ENCODE results near the gene JMJD1C.

JMJD1C gene

DNA sequence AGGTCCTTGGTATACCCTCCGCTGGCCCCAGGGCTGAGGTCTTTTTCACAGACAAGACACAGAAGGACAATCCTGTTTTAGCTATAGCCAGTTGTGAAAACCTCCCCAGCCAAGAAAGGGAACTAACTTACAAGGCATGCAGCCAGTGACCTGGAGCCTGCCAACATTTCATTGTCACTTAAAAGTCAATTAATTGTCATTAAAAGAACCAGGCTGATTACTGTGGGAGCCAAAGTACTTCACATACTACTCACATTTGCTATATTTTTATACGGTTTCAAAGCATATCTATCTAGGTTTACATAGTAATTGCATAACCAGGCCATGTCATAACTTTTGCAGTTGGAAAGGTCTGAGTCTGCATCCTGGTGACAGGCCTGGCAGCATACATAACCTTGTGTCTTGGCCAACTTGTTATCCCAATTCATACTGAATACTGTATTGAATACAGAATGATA is 301.6 kb downstream of the JMJD1C start:
- Histone ChIP-seq H3K27me3 (replicated peaks; ENCODE audit: insufficient read depth, low read length) (no peaks in the 10 kb centered on the region), H3K27ac (ENCODE audit: low read length) (no peak overlapping the region), H2AFZ (ENCODE audit: low read length) (no peak overlapping the region), H4K20me1 (ENCODE audit: insufficient read depth, low read length) (no peaks in the 10 kb centered on the region), H3K79me2 (ENCODE audit: low read length) (no peaks in the 10 kb centered on the region; the same call in 1 of the 2 replicates), H3K4me1 (ENCODE audit: low read length) (0 out of 2 replicates have a peak, but pooled peaks cover 2% of the 10 kb centered on the region), H3K9ac (ENCODE audit: low read length) (no peak overlapping the region), H3K9me2 (replicated peaks; ENCODE audit: insufficient read depth, low read length) (no peaks in the 10 kb centered on the region), H3K36me3 (replicated peaks; ENCODE audit: insufficient read depth, low read length) (0 out of 2 replicates have a peak, but pooled peaks cover 4% of the 10 kb centered on the region), H3F3A (ENCODE audit: insufficient read depth, low read length) (peaks cover 5% of the 10 kb centered on the region; the same call in 1 of the 2 replicates), H3K4me3 (ENCODE audit: low read length) (no peak overlapping the region), H3K9me3 (replicated peaks; ENCODE audit: insufficient read depth, low read length) (no peaks in the 10 kb centered on the region), H3K4me2 (ENCODE audit: low read depth, low read length) (no peak overlapping the region)
- DNase-seq = no peak
- TF ChIP-seq, protein P1, sequence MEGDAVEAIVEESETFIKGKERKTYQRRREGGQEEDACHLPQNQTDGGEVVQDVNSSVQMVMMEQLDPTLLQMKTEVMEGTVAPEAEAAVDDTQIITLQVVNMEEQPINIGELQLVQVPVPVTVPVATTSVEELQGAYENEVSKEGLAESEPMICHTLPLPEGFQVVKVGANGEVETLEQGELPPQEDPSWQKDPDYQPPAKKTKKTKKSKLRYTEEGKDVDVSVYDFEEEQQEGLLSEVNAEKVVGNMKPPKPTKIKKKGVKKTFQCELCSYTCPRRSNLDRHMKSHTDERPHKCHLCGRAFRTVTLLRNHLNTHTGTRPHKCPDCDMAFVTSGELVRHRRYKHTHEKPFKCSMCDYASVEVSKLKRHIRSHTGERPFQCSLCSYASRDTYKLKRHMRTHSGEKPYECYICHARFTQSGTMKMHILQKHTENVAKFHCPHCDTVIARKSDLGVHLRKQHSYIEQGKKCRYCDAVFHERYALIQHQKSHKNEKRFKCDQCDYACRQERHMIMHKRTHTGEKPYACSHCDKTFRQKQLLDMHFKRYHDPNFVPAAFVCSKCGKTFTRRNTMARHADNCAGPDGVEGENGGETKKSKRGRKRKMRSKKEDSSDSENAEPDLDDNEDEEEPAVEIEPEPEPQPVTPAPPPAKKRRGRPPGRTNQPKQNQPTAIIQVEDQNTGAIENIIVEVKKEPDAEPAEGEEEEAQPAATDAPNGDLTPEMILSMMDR (IDR thresholded peaks at IDR 0.05; ENCODE audit: low read length) = no peak
- TF ChIP-seq EZH2phosphoT487 (IDR thresholded peaks at IDR 0.05; ENCODE audit: low read length) (no peak), EZH2 (optimal IDR thresholded peaks at IDR 0.05; ENCODE audit: low read depth, low read length) (no peak)

DNA sequence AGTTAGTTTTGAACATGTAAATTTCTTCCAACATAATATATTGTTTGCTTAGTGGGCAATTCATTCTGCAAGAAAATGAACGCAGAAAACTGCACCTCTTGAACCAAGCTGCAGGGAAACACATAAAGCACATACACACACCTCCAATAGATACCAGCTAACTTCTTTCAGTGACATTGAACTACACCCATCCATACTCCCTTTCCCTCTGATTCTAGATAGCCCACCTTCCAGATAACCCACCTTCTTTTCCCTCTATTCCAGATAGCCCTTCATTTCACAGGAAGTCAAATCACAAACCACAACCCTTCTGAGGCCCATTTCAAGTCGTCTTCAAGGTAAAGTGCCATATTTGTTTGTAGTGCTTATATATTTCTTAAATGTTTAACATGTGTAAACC is 304.2 kb downstream of the JMJD1C start:
- Histone ChIP-seq H3K4me2 (ENCODE audit: low read depth, low read length) (no peak overlapping the region), H4K20me1 (ENCODE audit: insufficient read depth, low read length) (no peaks in the 10 kb centered on the region), H3K79me2 (ENCODE audit: low read length) (no peaks in the 10 kb centered on the region; the same call in 1 of the 2 replicates), H3K9me3 (replicated peaks; ENCODE audit: insufficient read depth, low read length) (no peaks in the 10 kb centered on the region), H3K27me3 (replicated peaks; ENCODE audit: insufficient read depth, low read length) (no peaks in the 10 kb centered on the region), H3K4me1 (ENCODE audit: low read length) (no peaks in the 10 kb centered on the region), H3K36me3 (replicated peaks; ENCODE audit: insufficient read depth, low read length) (no peaks in the 10 kb centered on the region), H3K9me2 (replicated peaks; ENCODE audit: insufficient read depth, low read length) (no peaks in the 10 kb centered on the region), H3K9ac (ENCODE audit: low read length) (no peak overlapping the region), H3F3A (ENCODE audit: insufficient read depth, low read length) (peaks cover 9% of the 10 kb centered on the region), H3K27ac (ENCODE audit: low read length) (no peak overlapping the region), H3K4me3 (ENCODE audit: low read length) (no peak overlapping the region), H2AFZ (ENCODE audit: low read length) (no peak overlapping the region)
- DNase-seq = no peak
- TF ChIP-seq, protein P1 (IDR thresholded peaks at IDR 0.05; ENCODE audit: low read length) = no peak
- no peak for TF ChIP-seq EZH2phosphoT487 (IDR thresholded peaks at IDR 0.05; ENCODE audit: low read length)
- TF ChIP-seq EZH2 (optimal IDR thresholded peaks at IDR 0.05; ENCODE audit: low read depth, low read length) = no peak

DNA sequence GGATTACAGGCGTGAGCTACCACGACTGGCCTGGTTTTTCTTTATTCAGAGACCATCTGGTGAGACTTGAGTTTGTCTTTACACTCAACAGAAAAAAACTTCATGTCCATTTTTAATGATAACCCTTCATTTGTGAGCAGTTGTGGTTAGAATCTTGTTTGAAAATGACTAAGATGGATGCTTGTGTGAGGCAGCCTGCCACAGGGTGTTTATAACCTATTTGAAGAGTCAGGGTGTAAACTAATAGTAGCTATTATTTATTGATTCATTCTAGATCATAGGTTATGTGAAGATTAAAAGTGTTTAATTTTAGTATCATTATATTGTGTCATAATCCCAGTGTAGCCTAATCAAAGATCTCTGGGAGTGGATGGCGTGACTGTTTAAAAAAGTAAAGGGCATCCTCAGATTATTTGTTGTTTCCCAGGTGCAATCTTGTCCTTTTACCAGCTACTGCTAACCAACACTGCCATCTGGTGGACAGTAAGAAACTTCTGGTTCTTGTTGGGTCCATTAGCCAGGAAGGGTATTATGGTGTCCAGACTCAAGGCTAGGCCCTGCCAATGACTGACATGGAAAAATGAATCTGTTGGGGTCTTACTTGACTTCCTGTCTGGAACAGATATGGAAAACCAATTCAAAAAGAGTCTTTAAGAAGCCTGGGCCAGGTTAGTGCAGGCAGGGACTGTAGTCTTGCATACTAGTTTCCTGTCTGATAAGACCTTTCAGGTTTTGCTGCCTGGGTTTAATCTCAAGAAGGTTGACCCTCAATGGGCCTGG is 307.7 kb downstream of the JMJD1C start:
- H3K79me2 ChIP-seq (ENCODE audit: low read length) = no peaks in the 10 kb centered on the region
- no peak overlapping the region for H3K4me3 ChIP-seq (ENCODE audit: low read length)
- no peak overlapping the region for H3K9ac ChIP-seq (ENCODE audit: low read length)
- H3K27me3 ChIP-seq (replicated peaks; ENCODE audit: insufficient read depth, low read length) = no peaks in the 10 kb centered on the region
- no peaks in the 10 kb centered on the region for H3K36me3 ChIP-seq (replicated peaks; ENCODE audit: insufficient read depth, low read length)
- H3K9me2 ChIP-seq (replicated peaks; ENCODE audit: insufficient read depth, low read length) = no peaks in the 10 kb centered on the region
- no peaks in the 10 kb centered on the region for H3K9me3 ChIP-seq (replicated peaks; ENCODE audit: insufficient read depth, low read length)
- H3K4me1 ChIP-seq (ENCODE audit: low read length) = no peaks in the 10 kb centered on the region
- H3F3A ChIP-seq (ENCODE audit: insufficient read depth, low read length) = peaks cover 9% of the 10 kb centered on the region
- no peaks in the 10 kb centered on the region for H4K20me1 ChIP-seq (ENCODE audit: insufficient read depth, low read length)
- TF ChIP-seq, protein P1 (IDR thresholded peaks at IDR 0.05; ENCODE audit: low read length) = peak; percentile 86
- TF ChIP-seq EZH2phosphoT487 (IDR thresholded peaks at IDR 0.05; ENCODE audit: low read length) = no peak
- H3K27ac ChIP-seq (ENCODE audit: low read length) = no peak overlapping the region
- no peak overlapping the region for H3K4me2 ChIP-seq (ENCODE audit: low read depth, low read length)
- DNase-seq = peak; percentile 85
- H2AFZ ChIP-seq (ENCODE audit: low read length) = no peak overlapping the region

All from MM.1S (cell line).